Measurements from ENCODE around the gene EEF1A2. TPM values are rescaled to one million over a fixed set of nuclear protein-coding genes. Genes with fewer than 3 reads are reported as not detected.

The EEF1A2 gene
- total RNA-seq, 1 experiment from 2014 or later = 75.2 TPM

- Histone ChIP-seq H3K9me2 (ENCODE audit: insufficient read depth) (no peaks in the 10 kb centered on the region), H2AFZ (no peak overlapping the region), H3K4me1 (replicated peaks; ENCODE audit: insufficient read depth) (0 out of 2 replicates have a peak, but pooled peaks cover 6% of the 10 kb centered on the region), H3K79me2 (ENCODE audit: low read depth) (no peaks in the 10 kb centered on the region), H3K36me3 (ENCODE audit: low read depth) (no peaks in the 10 kb centered on the region), H3F3A (ENCODE audit: insufficient read depth, low read depth) (peaks cover 7% of the 10 kb centered on the region; the same call in 1 of the 2 replicates), H3K4me3 (no peak overlapping the region), H3K9me3 (ENCODE audit: insufficient read depth, low read depth) (no peaks in the 10 kb centered on the region), H3K27me3 (ENCODE audit: insufficient read depth, low read depth) (peaks cover 16% of the 10 kb centered on the region; the same call in 1 of the 2 replicates), H3K4me2 (no peak overlapping the region), H3K27ac (no peak overlapping the region), H4K20me1 (ENCODE audit: insufficient read depth) (no peaks in the 10 kb centered on the region)
- no peak for DNase-seq
- BruUV-seq (replicated peaks) = no TSS peak
- intact Hi-C loops (cut with micrococcal nuclease; ENCODE audit: unreplicated experiment) = no loop called here
- ChIA-PET POLR2A (ENCODE audit: unreplicated experiment) (no interaction called here), CTCF (no interaction called here)
- no peak for TF ChIP-seq CTCF (conservative IDR thresholded peaks at IDR 0.05)
- no peak for TF ChIP-seq EZH2 (IDR thresholded peaks at IDR 0.05; ENCODE audit: low read depth)
Measured at GRCh38 chr20:63487116-63487764, 11.6 kb downstream of the EEF1A2 start.

GRCh38 chr20:63486300-63486855, 12.5 kb downstream of the EEF1A2 start:
- intact Hi-C loops (cut with micrococcal nuclease; ENCODE audit: unreplicated experiment) = no loop called here
- POLR2A ChIA-PET (ENCODE audit: unreplicated experiment) = no interaction called here

More at GRCh38 chr20:63486300-63486855, 12.5 kb downstream of the EEF1A2 start:
- Histone ChIP-seq H3F3A (ENCODE audit: insufficient read depth, low read depth) (peaks cover 8% of the 10 kb centered on the region; the same call in 1 of the 2 replicates), H3K4me3 (no peak overlapping the region), H3K27me3 (ENCODE audit: insufficient read depth, low read depth) (peaks cover 23% of the 10 kb centered on the region; the same call in 1 of the 2 replicates), H3K79me2 (ENCODE audit: low read depth) (no peaks in the 10 kb centered on the region), H3K9me3 (ENCODE audit: insufficient read depth, low read depth) (no peaks in the 10 kb centered on the region), H4K20me1 (ENCODE audit: insufficient read depth) (no peaks in the 10 kb centered on the region), H3K4me2 (no peak overlapping the region), H3K9me2 (ENCODE audit: insufficient read depth) (no peaks in the 10 kb centered on the region), H2AFZ (no peak overlapping the region), H3K27ac (no peak overlapping the region), H3K4me1 (replicated peaks; ENCODE audit: insufficient read depth) (0 out of 2 replicates have a peak, but pooled peaks cover 6% of the 10 kb centered on the region), H3K36me3 (ENCODE audit: low read depth) (no peaks in the 10 kb centered on the region)
- TF ChIP-seq EZH2 (IDR thresholded peaks at IDR 0.05; ENCODE audit: low read depth) (no peak), CTCF (conservative IDR thresholded peaks at IDR 0.05) (no peak)
- BruUV-seq (replicated peaks) = no TSS peak
- CTCF ChIA-PET = no interaction called here
- DNase-seq = no peak

All from PC-9 (cell line).